Measurements from ENCODE around the gene NFASC. TPM values are rescaled to one million over a fixed set of nuclear protein-coding genes. Genes with fewer than 3 reads are reported as not detected.

Gene NFASC
- total RNA-seq, 1 experiment from 2014 or later = 20.1 TPM

- TF ChIP-seq ZNF512 (CRISPR knock-in tag; IDR thresholded peaks at IDR 0.05; ENCODE audit: borderline replicate concordance) = no peak
- TF ChIP-seq TCF7 (CRISPR knock-in tag; IDR thresholded peaks at IDR 0.05; ENCODE audit: low read depth) = no peak
- TF ChIP-seq STAT6 (CRISPR knock-in tag; conservative IDR thresholded peaks at IDR 0.05; ENCODE audit: low read depth) = no peak
Observed at GRCh38 chr1:205068001-205068400, 197.3 kb downstream of the NFASC start.

GRCh38 chr1:205068457-205069040 is 197.9 kb downstream of the NFASC start:
- no peaks in the 10 kb centered on the region for H3K27me3 Mint-ChIP-seq (ENCODE audit: low read depth)
- TF ChIP-seq ATF1 (CRISPR knock-in tag; IDR thresholded peaks at IDR 0.05) (no peak), PRDM15 (CRISPR knock-in tag; IDR thresholded peaks at IDR 0.05) (no peak), TP53 (CRISPR knock-in tag; IDR thresholded peaks at IDR 0.05) (no peak)
- 0 out of 2 replicates have a peak, but pooled peaks cover 2% of the 10 kb centered on the region for H3K4me1 Mint-ChIP-seq
- ATAC-seq (no peak), DNase-seq (ENCODE audit: low spot score) (no peak)
- H3K4me3 Mint-ChIP-seq = no peak overlapping the region
- H3K9me3 Mint-ChIP-seq = no peaks in the 10 kb centered on the region
- no peak overlapping the region for H3K27ac Mint-ChIP-seq
- ChIA-PET POLR2A (no interaction called here), CTCF (interaction anchor here (1.8 kb wide), 1 partner anchor 79 kb away, joined by 8 read pairs; no protein-coding TSS in a partner anchor)
- no peaks in the 10 kb centered on the region for H3K36me3 Mint-ChIP-seq

More at GRCh38 chr1:205068001-205068400, 197.3 kb downstream of the NFASC start:
- no peak for DNase-seq (ENCODE audit: low spot score)
- Mint-ChIP-seq H3K27me3 (ENCODE audit: low read depth) (no peaks in the 10 kb centered on the region), H3K27ac (no peak overlapping the region), H3K9me3 (no peaks in the 10 kb centered on the region), H3K36me3 (no peaks in the 10 kb centered on the region), H3K4me3 (no peak overlapping the region), H3K4me1 (0 out of 2 replicates have a peak, but pooled peaks cover 2% of the 10 kb centered on the region)
- ChIA-PET POLR2A (no interaction called here), CTCF (interaction anchor here (1.8 kb wide), 1 partner anchor 79 kb away, joined by 8 read pairs; no protein-coding TSS in a partner anchor)
- ATAC-seq = no peak

- Mint-ChIP-seq H3K27ac (no peak overlapping the region), H3K9me3 (no peaks in the 10 kb centered on the region), H3K4me1 (0 out of 2 replicates have a peak, but pooled peaks cover 2% of the 10 kb centered on the region), H3K36me3 (no peaks in the 10 kb centered on the region), H3K27me3 (ENCODE audit: low read depth) (no peaks in the 10 kb centered on the region), H3K4me3 (no peak overlapping the region)
- no peak for DNase-seq (ENCODE audit: low spot score)
- ChIA-PET CTCF (interaction anchor here (1.2 to 1.8 kb wide), 3 partner anchors 8 to 80 kb away, joined by 3 to 8 read pairs (median 5); no protein-coding TSS in a partner anchor), POLR2A (no interaction called here)
- ATAC-seq = no peak
- TF ChIP-seq NR1H2 (CRISPR knock-in tag; IDR thresholded peaks at IDR 0.05) = no peak
- TF ChIP-seq ZNF317 (CRISPR knock-in tag; IDR thresholded peaks at IDR 0.05; ENCODE audit: borderline replicate concordance, low read depth) = no peak
- TF ChIP-seq SMAD4 (CRISPR knock-in tag; IDR thresholded peaks at IDR 0.05) = no peak
- TF ChIP-seq PREB (CRISPR knock-in tag; IDR thresholded peaks at IDR 0.05; ENCODE audit: borderline replicate concordance) = no peak
- no peak for TF ChIP-seq OVOL2 (CRISPR knock-in tag; IDR thresholded peaks at IDR 0.05; ENCODE audit: borderline replicate concordance)
- TF ChIP-seq IRF1 (CRISPR knock-in tag; IDR thresholded peaks at IDR 0.05) = no peak
- TF ChIP-seq EMX1 (CRISPR knock-in tag; IDR thresholded peaks at IDR 0.05) = no peak
- TF ChIP-seq JUN (CRISPR knock-in tag; IDR thresholded peaks at IDR 0.05) = no peak
- TF ChIP-seq CREB1 (CRISPR knock-in tag; IDR thresholded peaks at IDR 0.05) = no peak
- no peak for TF ChIP-seq ESRRA (CRISPR knock-in tag; IDR thresholded peaks at IDR 0.05; ENCODE audit: borderline replicate concordance)
Observed at GRCh38 chr1:205069371-205070125, 198.9 kb downstream of the NFASC start.

All from WTC11 (cell line).